CD14-positive monocyte (primary cell): ENCODE data around the gene DDC. TPM values are rescaled to one million over a fixed set of nuclear protein-coding genes. Genes with fewer than 3 reads are reported as not detected.

ENCODE experiments used
- DNase-seq, 3 donors: peaks; one replicate each; pipeline ENCODE4 v3.0.0-alpha.2; 2011 to 2022
- H2AFZ ChIP-seq: 2 replicates; pipeline ENCODE4 v1.6.0; 2012; ENCODE audit warnings: mild to moderate bottlenecking, low read depth, low read length, inconsistent platforms; ENCODE audit not compliant: insufficient read depth, poor library complexity, severe bottlenecking
- H3K27ac ChIP-seq, 2 donors: 1 replicate in 1 of 2; 2 replicates in 1 of 2; pipeline ENCODE4 v1.5.1; 2012 to 2013; ENCODE audit warnings: low read length in 2 of 2, control low read depth in 1 of 2, inconsistent platforms in 1 of 2, low read depth in 1 of 2, mild to moderate bottlenecking in 1 of 2
- H3K27me3 ChIP-seq, 2 donors: one replicate each; pipeline versions ENCODE4 v1.6.0 to v1.6.1; 2011 to 2013; ENCODE audit warnings: low read length in 2 of 2; ENCODE audit not compliant: control insufficient read depth in 2 of 2, insufficient read depth in 2 of 2
- H3K36me3 ChIP-seq, 2 donors: replicated peaks in 1 of 2; 1 replicate in 1 of 2; 2 replicates in 1 of 2; pipeline versions ENCODE4 v1.5.1 to v1.6.1; 2012 to 2013; ENCODE audit warnings: low read length in 2 of 2, control low read depth in 1 of 2, inconsistent platforms in 1 of 2, mild to moderate bottlenecking in 1 of 2; ENCODE audit not compliant: insufficient read depth in 2 of 2, control insufficient read depth in 1 of 2
- H3K4me1 ChIP-seq, 2 donors: 1 replicate in 1 of 2; 2 replicates in 1 of 2; pipeline versions ENCODE4 v1.5.1 to v1.6.1; 2012 to 2013; ENCODE audit warnings: low read length in 2 of 2, control low read depth in 1 of 2, inconsistent platforms in 1 of 2, mild to moderate bottlenecking in 1 of 2, moderate library complexity in 1 of 2; ENCODE audit not compliant: insufficient read depth in 2 of 2, control insufficient read depth in 1 of 2
- H3K4me2 ChIP-seq: replicated peaks from 2 replicates; pipeline ENCODE3; 2012; ENCODE audit warnings: low read length, moderate library complexity, mild to moderate bottlenecking; ENCODE audit not compliant: poor library complexity, severe bottlenecking; ENCODE audit errors: extremely low read depth
- H3K4me3 ChIP-seq, 3 experiments: fragments of 200-600 bp in 1 of 3; sonication (generic) in 1 of 3; replicated peaks in 1 of 3; 1 replicate in 2 of 3; 2 replicates in 1 of 3; pipeline ENCODE4 v1.5.1; 2011 to 2013; ENCODE audit warnings: low read length in 3 of 3, mild to moderate bottlenecking in 3 of 3, control low read depth in 2 of 3, low read depth in 2 of 3, inconsistent platforms in 1 of 3, moderate library complexity in 1 of 3
- H3K79me2 ChIP-seq: 2 replicates; pipeline ENCODE4 v1.6.0; 2012; ENCODE audit warnings: mild to moderate bottlenecking, control low read depth, inconsistent platforms, low read length, moderate library complexity; ENCODE audit not compliant: insufficient read depth
- H3K9ac ChIP-seq: 2 replicates; pipeline ENCODE4 v1.6.0; 2017; ENCODE audit warnings: low read length, mild to moderate bottlenecking; ENCODE audit not compliant: insufficient read depth, poor library complexity, severe bottlenecking
- H3K9me3 ChIP-seq, 2 donors: replicated peaks in 1 of 2; 1 replicate in 1 of 2; 2 replicates in 1 of 2; pipeline versions ENCODE4 v1.5.1 to v1.6.1; 2012 to 2013; ENCODE audit warnings: low read length in 2 of 2, control low read depth in 1 of 2; ENCODE audit not compliant: control insufficient read depth in 1 of 2, insufficient read depth in 1 of 2
- H4K20me1 ChIP-seq: 2 replicates; pipeline ENCODE4 v1.6.0; 2012; ENCODE audit warnings: mild to moderate bottlenecking, low read length, control low read depth, moderate library complexity; ENCODE audit not compliant: insufficient read depth
- H3K27ac Mint-ChIP-seq, 7 donors: one replicate each; pipeline ENCODE4 v1.8.0; 2020; ENCODE audit warnings: mild to moderate bottlenecking in 7 of 7, mixed read lengths in 7 of 7, moderate library complexity in 6 of 7, inconsistent platforms in 2 of 7
- H3K27me3 Mint-ChIP-seq, 3 donors: one replicate each; pipeline ENCODE4 v1.8.0; 2021 to 2022; ENCODE audit warnings: low read depth in 3 of 3, mild to moderate bottlenecking in 3 of 3, mixed read lengths in 3 of 3, moderate library complexity in 3 of 3, inconsistent platforms in 1 of 3
- H3K36me3 Mint-ChIP-seq, 2 donors: one replicate each; pipeline ENCODE4 v1.8.0; 2020; ENCODE audit warnings: mixed read lengths in 2 of 2, inconsistent platforms in 1 of 2, mild to moderate bottlenecking in 1 of 2
- H3K4me1 Mint-ChIP-seq: one replicate; pipeline ENCODE4 v1.8.0; 2020; ENCODE audit warnings: mild to moderate bottlenecking, mixed read lengths
- H3K4me3 Mint-ChIP-seq, 2 donors: one replicate each; pipeline ENCODE4 v1.8.0; 2020; ENCODE audit warnings: mild to moderate bottlenecking in 2 of 2, mixed read lengths in 2 of 2, moderate library complexity in 1 of 2
- H3K9me3 Mint-ChIP-seq, 7 donors: one replicate each; pipeline ENCODE4 v1.8.0; 2020 to 2022; ENCODE audit warnings: mixed read lengths in 7 of 7, mild to moderate bottlenecking in 6 of 7, moderate library complexity in 6 of 7, inconsistent platforms in 2 of 7
- whole genome bisulfite sequencing: methylation state at CpG from one replicate; pipeline ENCODE4 v1.1.5; 2013; ENCODE audit warnings: missing lambda C conversion rate; ENCODE audit not compliant: insufficient coverage; 5-methylcytosine and 5-hydroxymethylcytosine counted together
- intact Hi-C, 2 donors: fragments of 100-400 bp; cut with micrococcal nuclease; formaldehyde crosslinking; loops; one replicate each; pipeline versions ENCODE4 v1.15.0 to v1.15.1; 2023
- polyA plus RNA-seq, 3 donors: library from polyadenylated mRNA; depleted of rRNA in 1 of 3; unstranded in 2 of 3; stranded (reverse) in 1 of 3; fragments of 300-500 nt in 2 of 3; fragments of >200 nt in 1 of 3; fragmentation: Illumina TruSeq in 2 of 3; gene quantifications; 1 replicate in 2 of 3; 2 replicates in 1 of 3; pipeline ENCODE4 v1.2.3, GENCODE V29; 2012 to 2021
- TF ChIP-seq, protein P1 (sequence below): fragments of 200-600 bp; IDR thresholded peaks from one replicate; pipeline ENCODE4 v1.8.0; 2022; ENCODE audit warnings: antibody characterized with exemption, mild to moderate bottlenecking

The DDC gene
- polyA plus RNA-seq, 3 donors: not detected

DNA sequence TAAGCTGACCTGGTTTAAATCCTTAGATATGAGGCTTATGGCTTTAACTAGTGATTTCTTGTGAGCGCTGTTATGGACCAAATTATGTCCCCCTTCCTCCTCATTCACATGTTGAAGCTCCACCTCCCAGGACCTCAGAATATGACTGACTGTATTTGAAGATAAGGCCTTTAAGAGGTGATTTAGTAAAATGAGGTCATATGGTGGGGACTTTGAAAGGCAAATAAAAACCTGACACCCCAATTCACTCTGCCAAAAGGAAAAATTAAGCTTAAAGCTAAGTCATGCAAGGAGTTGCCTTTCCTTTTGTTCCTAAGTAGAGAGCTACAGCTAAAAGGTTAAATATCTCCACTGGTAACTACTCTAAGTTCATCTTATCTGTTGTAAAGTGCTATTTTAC is 78.7 kb downstream of the DDC start:
- Histone ChIP-seq H3K27ac (no peak overlapping the region), H3K27me3 (no peaks in the 10 kb centered on the region), H2AFZ (no peak overlapping the region), H3K36me3 (no peaks in the 10 kb centered on the region), H4K20me1 (no peaks in the 10 kb centered on the region), H3K4me2 (no peak overlapping the region), H3K9ac (no peak overlapping the region), H3K79me2 (no peaks in the 10 kb centered on the region), H3K9me3 (peaks cover 0 to 4% of the 10 kb centered on the region in 2 donors), H3K4me1 (no peaks in the 10 kb centered on the region), H3K4me3 (no peak overlapping the region)
- no peak overlapping the region for H3K4me3 Mint-ChIP-seq
- intact Hi-C loops: no loop called here
- no peaks in the 10 kb centered on the region for H3K36me3 Mint-ChIP-seq
- no peak for DNase-seq
- WGBS: no CpG with 5 or more reads among the region's 1 CpG
- H3K27me3 Mint-ChIP-seq: peaks cover 0 to 2% (median 1%) of the 10 kb centered on the region in 3 donors
- TF ChIP-seq, protein P1, sequence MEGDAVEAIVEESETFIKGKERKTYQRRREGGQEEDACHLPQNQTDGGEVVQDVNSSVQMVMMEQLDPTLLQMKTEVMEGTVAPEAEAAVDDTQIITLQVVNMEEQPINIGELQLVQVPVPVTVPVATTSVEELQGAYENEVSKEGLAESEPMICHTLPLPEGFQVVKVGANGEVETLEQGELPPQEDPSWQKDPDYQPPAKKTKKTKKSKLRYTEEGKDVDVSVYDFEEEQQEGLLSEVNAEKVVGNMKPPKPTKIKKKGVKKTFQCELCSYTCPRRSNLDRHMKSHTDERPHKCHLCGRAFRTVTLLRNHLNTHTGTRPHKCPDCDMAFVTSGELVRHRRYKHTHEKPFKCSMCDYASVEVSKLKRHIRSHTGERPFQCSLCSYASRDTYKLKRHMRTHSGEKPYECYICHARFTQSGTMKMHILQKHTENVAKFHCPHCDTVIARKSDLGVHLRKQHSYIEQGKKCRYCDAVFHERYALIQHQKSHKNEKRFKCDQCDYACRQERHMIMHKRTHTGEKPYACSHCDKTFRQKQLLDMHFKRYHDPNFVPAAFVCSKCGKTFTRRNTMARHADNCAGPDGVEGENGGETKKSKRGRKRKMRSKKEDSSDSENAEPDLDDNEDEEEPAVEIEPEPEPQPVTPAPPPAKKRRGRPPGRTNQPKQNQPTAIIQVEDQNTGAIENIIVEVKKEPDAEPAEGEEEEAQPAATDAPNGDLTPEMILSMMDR: no peak
- H3K27ac Mint-ChIP-seq: no peak overlapping the region
- peaks cover 0 to 7% (median 5%) of the 10 kb centered on the region in 7 donors for H3K9me3 Mint-ChIP-seq
- H3K4me1 Mint-ChIP-seq: no peaks in the 10 kb centered on the region

DNA sequence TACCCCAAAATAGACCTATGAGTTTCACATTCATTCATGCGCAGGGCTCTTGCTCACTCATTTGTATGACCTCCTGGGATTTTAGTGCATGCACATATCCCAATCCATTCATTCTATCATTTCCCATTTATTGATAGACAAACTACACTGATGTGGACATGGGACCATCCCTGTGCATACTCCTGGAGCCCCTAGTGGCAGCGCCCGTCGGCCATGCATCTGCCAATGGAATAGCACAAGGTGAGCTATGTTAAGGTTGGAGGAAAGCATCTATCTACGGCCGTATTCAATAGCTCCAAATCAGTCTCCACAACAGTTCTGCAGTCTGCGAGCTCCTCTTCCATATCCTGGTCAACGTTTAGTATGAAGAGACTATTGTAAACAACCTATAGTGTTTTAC is 83.3 kb downstream of the DDC start:
- intact Hi-C loops: no loop called here
- H3K27ac ChIP-seq: no peak overlapping the region
- no peaks in the 10 kb centered on the region for H3K79me2 ChIP-seq
- no peaks in the 10 kb centered on the region for H3K9me3 ChIP-seq
- H3K9ac ChIP-seq: no peak overlapping the region
- peaks cover 0 to 2% (median 0%) of the 10 kb centered on the region in 7 donors for H3K9me3 Mint-ChIP-seq
- H3K4me3 ChIP-seq: no peak overlapping the region
- H3K4me2 ChIP-seq: no peak overlapping the region
- H2AFZ ChIP-seq: no peak overlapping the region
- H4K20me1 ChIP-seq: no peaks in the 10 kb centered on the region
- no peaks in the 10 kb centered on the region for H3K4me1 Mint-ChIP-seq
- H3K27ac Mint-ChIP-seq: no peak overlapping the region
- H3K4me3 Mint-ChIP-seq: no peak overlapping the region
- no peaks in the 10 kb centered on the region for H3K36me3 ChIP-seq
- H3K36me3 Mint-ChIP-seq: no peaks in the 10 kb centered on the region
- TF ChIP-seq, protein P1: no peak
- no peak for DNase-seq
- H3K27me3 ChIP-seq: no peaks in the 10 kb centered on the region
- WGBS: 100% methylated on average over 1 of the region's 8 CpGs
- peaks cover 0 to 3% (median 0%) of the 10 kb centered on the region in 3 donors for H3K27me3 Mint-ChIP-seq
- no peaks in the 10 kb centered on the region for H3K4me1 ChIP-seq
